Measurements from ENCODE around the gene CFDP1.
"Not testable (repeated sequence)": the region's sequence is repeated elsewhere in the genome, so short reads cannot be mapped to it uniquely, and the experiment has no call there.

Gene CFDP1

DNA sequence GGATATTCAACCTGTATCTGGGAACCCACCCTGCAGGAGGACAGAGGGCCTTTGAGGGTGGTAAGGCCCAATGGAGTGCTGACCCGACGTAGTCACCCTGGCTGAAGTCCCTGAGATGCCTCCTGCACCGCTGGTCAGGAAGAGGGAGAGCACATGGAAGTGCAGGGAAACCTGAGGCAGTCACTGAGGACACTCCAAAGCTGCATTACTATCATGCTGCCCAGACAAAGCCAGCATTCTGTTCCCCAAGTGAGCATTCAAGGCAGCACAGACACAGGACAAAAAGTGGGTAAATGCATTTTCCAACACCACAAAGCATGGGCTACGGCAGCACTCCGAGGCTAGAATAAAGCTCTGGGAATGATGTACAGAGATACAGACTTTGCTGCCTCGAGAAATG lies 135.0 kb downstream of the CFDP1 start:
- DNase-seq (ENCODE audit: low read depth in 4 of 4, low spot score in 1 of 4), result no peak

DNA sequence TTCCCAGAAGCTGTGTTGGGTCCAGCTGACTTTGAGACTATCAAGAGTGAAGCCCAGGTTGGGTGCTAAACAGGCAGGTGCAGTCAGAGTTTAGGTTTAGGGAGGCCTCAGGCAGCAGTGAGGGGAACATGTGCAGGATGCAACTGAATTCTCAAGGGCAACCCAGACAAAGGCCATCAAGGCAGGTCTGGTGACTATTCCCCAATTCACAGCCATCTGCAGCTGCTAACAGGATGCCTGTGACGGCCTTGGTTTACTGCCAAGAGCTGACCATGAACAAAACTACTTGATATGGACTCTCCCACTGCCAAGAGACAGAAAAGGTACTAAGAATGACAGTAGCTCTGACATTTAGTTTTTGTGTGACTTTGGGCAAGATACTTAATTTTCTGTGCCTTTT lies 136.7 kb downstream of the CFDP1 start:
- DNase-seq (ENCODE audit: low read depth in 4 of 4, low spot score in 1 of 4), result no peak

DNA sequence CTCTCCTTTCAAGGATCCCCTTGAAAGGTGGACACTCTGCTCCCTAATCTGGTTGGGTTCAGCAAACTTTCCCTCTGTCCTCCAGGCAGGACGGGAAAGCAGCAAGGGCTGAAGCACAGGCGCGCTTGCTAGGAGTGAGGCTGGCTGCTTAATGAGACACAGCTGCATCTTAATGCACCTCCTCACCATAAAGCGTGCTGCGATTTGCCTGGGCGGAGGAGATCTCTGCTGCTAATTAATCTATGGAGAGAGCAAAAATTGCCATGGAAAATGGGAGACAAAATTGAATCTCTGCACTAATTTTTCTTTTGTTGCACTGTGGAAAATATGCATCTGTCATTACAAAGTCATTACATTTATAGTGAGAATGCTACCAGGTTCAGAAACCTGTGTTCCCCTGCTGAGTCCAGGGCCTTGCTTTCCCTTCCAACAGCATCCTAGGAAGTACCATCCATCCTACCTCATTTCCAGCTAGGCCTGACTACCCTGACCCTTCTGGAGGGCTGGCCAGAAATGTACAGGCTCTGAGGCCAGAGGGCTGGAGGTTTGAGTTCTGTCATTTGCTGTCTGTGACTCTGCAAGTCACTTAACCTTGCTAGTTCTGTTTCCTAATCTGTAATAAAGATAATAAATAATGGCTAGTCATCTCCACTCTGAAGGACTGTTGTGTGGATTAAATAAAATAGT lies 138.4 kb downstream of the CFDP1 start:
- no peak for DNase-seq (ENCODE audit: low read depth in 4 of 4, low spot score in 1 of 4)

DNA sequence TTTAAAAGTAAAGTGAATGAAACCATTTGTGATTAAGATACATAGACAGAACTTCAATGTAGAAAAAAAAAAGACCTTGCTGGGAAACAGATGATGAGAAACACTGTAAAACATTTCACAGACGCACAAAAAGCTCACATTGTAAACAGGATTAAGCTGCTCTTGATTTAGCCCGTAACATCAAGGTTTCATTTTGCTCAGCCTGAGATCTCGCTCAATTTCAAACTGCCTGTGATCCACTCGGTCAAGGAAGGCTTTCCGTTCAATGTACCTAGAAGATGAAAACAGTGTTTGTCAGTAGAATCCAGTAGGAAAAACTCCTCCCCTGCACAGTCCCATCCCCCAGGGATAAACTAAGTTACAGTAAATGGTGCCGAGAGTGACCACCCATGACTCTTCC lies 139.5 kb downstream of the CFDP1 start:
- no peak for DNase-seq (ENCODE audit: low read depth in 4 of 4, low spot score in 1 of 4)

DNA sequence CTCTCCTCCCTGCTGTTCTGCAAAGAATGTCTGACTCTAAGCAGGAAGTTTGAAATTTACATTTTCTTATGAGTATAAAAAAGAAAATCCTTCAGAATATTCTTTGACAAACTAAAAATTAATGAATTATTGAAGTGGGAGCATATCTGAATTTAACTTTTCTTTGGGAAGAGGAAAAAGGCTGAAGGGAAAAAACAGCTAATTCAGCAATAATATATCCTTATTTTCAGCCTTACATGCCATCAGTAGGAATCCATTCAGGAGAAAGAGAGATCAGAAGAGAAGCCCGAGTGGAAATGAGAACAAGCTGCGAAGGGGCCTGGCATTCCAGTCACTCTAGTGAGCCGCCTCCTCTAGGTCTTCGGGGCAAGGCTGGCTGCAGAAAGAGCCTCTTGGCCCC lies 140.1 kb downstream of the CFDP1 start:
- no peak for DNase-seq (ENCODE audit: low read depth in 4 of 4, low spot score in 1 of 4)

DNA sequence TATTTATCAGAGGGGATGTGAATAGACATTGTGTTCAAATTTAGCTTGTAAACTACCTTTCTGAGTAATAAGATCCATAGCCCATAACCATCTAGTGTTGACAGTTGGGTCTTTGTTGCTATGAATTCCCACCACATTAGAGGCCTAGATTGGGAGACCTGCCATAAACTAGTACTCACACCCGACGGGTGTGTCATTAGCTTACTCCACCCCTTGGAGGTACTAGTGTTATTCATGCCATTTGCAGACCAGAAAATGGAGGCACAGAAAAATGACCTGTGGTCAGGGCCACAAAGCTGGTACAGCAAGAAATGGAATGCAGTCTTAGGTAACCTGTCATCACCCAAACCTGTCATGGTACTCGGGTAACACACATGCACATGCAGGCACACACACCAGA lies 140.6 kb downstream of the CFDP1 start:
- no peak for DNase-seq (ENCODE audit: low read depth in 4 of 4, low spot score in 1 of 4)

DNA sequence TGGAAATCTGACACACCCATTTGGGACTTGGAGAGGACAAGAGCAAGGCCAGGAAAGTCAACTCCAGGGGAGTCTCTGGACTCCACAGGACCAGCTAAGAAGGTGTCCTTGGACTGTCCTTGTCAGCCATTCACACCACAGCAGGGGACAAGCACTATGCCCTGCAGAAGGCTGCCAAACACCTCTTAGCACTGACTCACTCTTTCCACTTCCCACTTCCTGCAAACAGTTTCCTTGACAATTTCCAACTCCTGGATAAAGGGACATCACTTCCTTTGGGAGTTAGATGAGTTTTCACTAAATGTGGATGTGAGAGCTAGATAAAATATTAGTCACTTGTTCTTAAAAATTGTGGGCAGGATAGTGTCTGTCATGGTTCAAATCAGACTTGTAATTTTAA lies 144.1 kb downstream of the CFDP1 start:
- DNase-seq (ENCODE audit: low read depth in 4 of 4, low spot score in 1 of 4), result no peak

DNA sequence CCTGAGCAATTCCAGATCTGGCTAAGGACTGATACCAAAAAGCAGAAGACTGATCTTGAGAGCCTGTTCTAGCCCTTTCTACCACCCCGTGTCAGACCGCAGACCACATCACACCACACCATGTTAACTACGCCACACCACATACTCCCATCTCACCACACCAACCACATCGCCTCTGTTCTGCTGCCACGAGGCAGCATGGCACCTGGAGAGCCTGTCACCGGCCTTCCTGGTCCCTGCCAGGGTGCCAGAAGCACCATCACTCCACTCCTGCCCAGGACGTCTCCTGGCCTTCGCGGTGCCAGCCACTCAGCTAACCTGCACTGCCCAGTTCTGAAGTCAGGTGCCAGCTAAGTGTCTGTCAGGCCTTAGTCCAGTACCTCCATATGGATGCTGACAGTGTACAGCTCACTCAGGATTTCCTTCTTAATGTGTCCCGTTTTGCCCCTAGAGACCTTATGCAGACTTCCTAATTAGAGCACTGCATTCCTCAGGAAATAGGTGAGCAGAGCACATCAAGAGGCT lies 144.6 kb downstream of the CFDP1 start:
- DNase-seq (ENCODE audit: low read depth in 4 of 4, low spot score in 1 of 4), result peak in 2 of 4 experiments; percentile 25 to 48

DNA sequence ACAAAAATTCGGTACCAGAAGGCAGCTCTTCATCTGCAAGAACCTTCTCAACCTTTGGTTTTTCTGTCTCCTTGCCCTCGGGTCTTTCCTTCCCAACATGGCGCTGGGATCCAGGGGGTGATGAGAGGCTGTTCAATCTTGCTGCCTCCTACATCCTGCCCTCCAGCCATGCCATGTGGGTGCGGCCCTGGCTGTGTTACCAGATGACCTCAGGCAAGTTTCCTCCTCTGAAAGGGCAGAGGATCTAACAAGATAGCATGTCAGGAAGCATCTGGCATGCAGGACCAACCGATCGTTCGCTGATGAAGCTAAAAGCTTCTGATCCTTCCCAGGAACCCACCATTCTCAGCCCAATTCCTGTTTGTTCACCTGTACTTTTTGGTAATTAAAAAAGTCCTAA lies 145.1 kb downstream of the CFDP1 start:
- no peak for DNase-seq (ENCODE audit: low read depth in 4 of 4, low spot score in 1 of 4)

DNA sequence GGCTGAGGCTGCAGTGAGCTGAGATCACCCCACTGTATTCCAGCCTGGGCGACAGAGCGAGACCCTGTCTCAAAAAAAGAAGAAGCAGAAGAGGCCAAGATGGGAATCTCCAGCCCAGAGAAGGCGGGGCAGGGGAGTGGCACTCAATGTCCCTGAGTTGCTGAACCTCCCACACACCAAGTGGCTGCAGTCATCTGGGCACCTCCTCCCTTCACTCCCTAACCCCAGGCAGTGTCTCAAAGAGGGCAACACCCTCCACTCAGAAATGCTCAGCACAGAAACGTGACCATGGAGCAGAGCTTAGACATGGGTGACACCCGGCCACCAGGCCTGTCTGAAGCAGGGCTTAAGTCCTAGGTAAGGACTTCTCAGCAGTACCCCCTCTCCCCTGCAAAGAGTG lies 145.6 kb downstream of the CFDP1 start:
- no peak for DNase-seq (ENCODE audit: low read depth in 4 of 4, low spot score in 1 of 4)

DNA sequence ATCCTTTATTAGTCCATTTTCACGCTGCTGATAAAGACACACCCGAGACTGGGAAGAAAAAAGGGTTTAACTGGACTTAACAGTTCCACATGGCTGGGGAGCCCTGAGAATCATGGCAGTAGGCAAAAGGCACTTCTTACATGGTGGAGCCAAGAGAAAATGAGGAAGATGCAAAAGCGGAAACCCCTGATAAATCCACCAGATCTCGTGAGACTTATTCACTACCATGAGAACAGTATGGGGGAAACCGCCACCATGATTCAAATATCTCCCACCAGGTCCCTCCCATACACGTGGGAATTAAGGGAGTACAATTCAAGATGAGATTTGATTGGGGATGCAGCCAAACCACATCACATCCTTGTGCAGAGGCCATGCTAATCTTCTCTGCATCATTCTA lies 146.9 kb downstream of the CFDP1 start:
- no peak for DNase-seq (ENCODE audit: low read depth in 4 of 4, low spot score in 1 of 4)

DNA sequence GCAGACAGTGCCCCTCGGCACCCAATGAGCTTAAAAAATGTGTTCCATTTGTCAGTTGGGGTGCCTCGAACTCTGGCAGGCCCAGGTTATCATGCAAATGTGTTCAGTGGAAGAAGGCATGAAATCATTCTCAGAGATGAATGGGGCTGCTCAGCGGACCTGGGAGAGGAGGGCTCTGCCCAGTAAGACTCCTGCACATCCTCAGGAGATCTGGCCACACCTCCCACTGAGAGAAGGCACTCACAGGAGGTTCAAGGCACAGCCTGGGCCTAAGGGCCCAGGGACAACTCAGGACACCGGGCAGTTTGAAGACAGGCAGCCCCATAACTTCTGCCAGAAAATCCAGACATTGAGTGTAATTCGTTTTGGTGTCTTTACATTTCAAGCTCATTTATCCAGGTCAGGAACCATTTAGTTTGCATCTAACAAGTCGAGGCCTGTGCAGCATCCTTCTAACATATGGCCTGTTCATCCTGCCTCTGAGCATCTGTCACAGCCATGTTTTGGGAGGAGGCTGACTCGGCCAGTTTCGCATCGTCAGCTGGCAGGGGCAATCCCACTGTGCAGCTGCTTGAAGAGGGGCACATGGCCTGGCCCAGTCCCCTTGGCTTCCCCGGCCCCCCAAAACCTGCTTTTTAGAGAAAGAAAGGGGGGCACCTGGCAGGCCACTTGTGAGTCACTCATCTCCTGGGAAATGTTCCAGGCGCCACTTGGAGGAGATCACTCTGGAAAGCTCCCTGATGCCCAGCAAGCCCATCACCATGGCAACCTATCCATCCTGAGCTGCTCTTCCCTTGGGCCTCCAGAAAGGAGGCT lies 150.6 kb downstream of the CFDP1 start:
- DNase-seq (ENCODE audit: low read depth in 4 of 4, low spot score in 1 of 4), result no peak

DNA sequence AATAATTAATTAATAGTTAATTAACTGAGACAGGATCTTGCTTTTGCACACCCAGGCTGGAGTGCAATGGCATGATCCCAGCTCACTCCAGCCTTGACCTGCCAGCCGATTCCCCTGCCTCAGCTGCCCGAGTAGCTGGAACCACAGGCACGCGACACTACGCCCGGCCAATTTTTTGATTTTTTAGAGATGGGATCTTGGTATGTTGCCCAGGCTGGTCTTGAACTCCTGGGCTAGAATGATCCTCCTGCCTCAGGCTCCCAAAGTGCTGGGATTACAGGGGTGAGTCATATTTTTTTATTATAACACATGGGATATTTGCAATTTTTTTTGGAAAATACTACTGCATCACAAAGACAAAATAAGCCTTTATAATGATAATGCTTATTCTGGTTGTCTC lies 151.5 kb downstream of the CFDP1 start:
- no peak for DNase-seq (ENCODE audit: low read depth in 4 of 4, low spot score in 1 of 4)

DNA sequence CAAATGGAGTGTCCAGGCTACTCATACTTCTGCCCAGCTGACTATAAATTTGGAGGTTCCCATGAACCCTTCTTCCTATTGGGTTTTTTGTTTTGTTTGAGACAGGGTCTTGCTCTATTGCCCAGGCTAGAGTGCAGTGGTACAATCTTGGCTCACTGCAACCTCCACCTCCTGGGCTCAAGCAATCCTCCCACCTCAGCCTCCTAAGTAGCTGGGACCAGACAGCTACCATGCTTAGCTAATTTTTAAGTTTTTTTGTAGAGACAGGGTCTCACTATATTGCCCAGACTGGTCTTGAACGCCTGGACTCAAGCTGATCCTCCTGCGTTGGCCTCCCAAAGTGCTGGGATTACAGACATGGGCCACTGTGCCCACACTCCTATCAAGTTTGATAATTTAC lies 152.3 kb downstream of the CFDP1 start:
- not testable (repeated sequence) for DNase-seq (ENCODE audit: low read depth in 4 of 4, low spot score in 1 of 4)

DNA sequence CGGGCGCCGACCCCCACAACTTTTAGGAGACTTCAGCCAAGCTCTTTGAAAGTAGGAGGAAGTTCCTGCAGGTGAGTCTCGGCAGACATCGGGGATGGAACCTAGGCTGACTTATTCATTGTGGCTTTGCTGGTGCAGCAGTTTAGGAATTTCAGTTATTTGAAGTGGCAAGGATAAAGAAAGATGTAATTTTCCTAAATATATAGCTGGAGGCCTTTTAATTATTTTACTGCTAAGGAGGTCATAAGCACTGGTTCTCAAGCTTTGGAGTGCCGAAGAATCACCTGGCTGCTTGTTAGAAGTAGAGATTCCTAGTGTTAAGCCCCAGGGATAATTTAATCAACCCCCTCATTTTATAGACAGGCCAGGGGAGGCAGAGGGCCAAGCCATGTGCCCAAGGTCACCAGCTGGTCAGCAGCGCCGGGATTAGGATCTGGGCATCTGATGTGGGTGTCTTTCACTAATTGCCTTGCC lies 152.9 kb downstream of the CFDP1 start:
- DNase-seq (ENCODE audit: low read depth in 4 of 4, low spot score in 1 of 4), result no peak

DNA sequence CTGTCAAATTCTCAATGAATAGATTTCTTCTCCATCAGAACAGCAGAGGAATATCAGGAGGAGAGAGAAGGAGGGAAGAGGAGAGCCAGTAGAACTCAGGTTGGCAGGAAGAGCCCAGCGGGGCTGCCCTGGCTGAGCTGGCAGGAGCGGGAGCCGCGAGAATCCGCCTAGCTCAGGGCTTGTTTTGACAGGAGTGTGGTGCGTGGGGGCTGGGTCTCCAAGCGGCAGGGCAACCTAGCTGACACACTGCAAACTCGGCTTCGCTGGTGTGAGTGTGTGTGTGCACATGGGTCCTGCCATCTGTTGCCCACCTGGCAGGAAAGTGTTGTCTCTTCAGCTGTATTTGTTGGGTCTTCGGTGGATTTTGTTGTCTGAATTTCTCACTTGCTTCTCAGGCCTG lies 154.0 kb downstream of the CFDP1 start:
- DNase-seq (ENCODE audit: low read depth in 4 of 4, low spot score in 1 of 4), result no peak

DNA sequence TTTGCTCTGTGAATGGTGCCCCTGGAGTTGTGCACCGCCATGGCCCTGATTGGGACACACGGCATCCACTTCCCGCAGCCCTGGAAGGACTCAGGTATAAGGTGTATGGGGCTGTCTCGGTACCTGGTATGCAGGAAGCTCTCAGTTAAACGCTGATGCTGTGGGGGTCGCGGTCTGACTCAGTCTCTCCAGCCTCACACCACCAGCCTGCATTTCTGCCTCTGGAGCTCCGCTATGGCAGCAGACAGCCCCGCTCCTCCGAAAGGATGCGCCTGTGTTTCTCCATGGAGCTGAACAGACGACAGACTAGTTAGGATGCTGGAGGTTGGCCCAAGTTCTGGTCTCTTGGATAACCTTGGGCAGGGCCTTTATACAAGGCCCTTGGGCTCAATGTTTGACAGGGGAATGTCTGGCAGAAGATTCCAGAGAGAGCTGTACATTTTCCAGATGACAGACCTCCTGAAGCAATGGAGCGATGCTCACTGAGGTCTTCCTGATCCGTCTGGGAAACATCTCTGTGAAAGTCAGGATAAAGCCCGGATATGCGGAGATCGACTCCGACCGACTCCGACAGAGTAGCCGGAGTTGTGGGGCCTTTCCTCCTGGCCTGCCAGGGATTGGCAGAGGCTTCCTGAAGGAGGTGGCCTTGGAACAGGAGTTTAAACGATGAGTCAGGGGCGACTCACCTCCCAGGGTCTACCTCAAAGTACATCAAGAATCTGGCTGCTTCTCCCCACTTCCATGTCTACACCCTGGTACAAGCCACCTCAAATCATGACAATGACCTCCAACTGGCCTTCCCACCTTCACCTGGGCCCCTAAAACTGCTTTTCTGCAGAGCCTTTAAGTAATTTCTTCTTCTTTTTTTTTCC lies 160.0 kb downstream of the CFDP1 start:
- no peak for DNase-seq (ENCODE audit: low read depth in 4 of 4, low spot score in 1 of 4)

DNA sequence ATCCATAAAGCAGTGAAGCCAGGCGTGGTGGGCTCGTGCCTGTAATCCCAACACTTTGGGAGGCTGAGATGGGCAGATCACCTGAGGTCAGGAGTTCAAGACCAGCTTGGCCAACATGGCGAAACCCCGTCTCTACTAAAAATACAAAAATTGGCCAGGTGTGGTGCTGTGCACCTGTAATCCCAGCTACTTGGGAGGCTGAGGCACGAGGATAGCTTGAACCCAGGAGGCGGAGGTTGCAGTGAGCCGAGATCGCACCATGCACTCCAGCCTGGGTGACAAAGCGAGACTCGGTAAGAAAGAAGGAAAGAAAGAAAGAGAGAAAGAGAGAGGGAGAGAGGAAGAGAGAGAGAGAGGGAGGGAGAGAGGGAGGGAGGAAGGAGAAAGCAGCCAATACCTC lies 160.7 kb downstream of the CFDP1 start:
- not testable (repeated sequence) for DNase-seq (ENCODE audit: low read depth in 4 of 4, low spot score in 1 of 4)

DNA sequence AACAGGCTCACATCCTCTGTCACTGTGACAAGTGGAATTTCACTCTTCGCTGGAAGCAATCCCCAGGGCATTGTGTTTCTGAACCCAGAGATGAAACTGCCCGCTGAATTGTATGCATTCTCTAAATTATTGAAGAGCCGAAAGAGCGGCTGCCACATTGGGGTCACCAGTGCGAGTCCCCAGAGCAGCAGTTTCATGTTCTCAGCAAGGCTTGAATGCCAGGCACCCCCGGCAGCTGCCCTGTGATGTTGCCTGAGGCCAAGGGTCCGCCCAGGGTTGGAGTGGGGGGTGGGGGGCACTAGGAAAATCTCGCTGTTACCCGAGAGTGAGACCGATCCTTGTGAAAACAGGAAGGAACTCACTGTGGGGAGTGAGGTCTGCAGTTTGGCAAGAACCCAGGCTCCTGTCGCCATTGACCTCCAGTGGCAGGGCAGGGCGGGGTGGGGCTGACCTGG lies 161.2 kb downstream of the CFDP1 start:
- no peak for DNase-seq (ENCODE audit: low read depth in 4 of 4, low spot score in 1 of 4)

DNA sequence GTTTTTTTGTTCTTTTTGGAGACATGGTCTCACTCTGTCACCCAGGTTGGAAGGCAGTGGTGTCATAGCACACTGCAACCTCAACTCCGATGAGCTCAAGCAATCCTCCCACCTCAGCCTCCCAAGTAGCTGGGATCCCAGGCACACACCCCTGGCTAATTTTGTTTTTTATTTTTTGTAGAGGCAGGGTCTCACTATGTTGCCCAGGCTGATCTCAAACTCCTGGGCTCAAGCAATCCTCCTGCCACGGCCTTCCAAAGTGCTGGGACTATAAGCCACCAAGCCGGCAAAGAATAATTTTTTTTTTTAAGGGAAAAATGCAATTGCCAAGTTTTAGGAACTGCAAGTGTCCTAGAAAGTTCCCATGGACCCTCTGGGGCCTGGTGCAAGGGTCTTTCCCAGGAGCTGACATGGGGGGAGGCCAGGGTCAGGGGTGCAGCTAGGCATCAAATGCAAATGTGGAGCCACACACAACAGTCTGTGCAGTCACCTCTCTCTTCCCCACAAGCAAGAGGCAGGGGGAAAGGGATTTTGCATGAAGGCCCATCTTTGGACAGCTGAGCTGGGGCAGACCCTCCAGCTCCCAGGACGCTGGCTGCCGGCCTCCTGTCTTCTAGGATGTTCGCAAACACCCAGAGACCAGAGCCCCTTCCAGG lies 161.7 kb downstream of the CFDP1 start:
- DNase-seq (ENCODE audit: low read depth in 4 of 4, low spot score in 1 of 4), result no peak

DNA sequence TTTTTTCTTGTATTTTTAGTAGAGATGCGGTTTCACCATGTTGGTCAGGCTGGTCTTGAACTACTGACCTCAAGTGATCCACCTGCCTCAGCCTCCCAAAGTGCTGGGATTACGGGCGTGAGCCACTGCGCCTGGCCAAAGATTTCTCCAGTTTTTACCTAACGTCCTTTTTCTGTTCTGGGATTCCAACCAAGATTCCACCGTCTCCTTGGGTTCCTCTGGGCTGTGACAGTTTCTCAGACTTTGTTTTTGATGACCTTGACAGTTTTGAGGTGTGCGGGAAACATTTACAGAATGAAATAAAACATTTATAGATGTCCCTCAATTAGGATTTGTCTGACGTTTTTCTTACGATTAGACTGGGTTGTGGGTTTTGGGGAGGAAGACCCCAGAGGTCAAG lies 163.9 kb downstream of the CFDP1 start:
- DNase-seq (ENCODE audit: low read depth in 4 of 4, low spot score in 1 of 4), result not testable (repeated sequence)

Measured in stimulated activated CD4-positive, alpha-beta T cell treated with anti-CD3 and anti-CD28 coated beads, Interleukin-1b, Interleukin-23, amount 100 ng/mL, for 24 hours (primary cell).